Skeletal muscle cell (primary cell): ENCODE results near the gene FAM83G.

Experiments used
- DNase-seq: peaks from one replicate; pipeline ENCODE4 v3.0.0-alpha.2; 2010; ENCODE audit warnings: low read depth
- H3K4me3 ChIP-seq: 2 replicates; pipeline ENCODE4 v1.5.1; 2011; ENCODE audit warnings: low read depth, mild to moderate bottlenecking, control low read depth, low read length, moderate library complexity

Gene FAM83G

GRCh38 chr17:19012171-19013080, 7.9 kb upstream of the FAM83G start:
- no peak for DNase-seq
- H3K4me3 ChIP-seq = no peak overlapping the region

GRCh38 chr17:19011581-19011980, 7.0 kb upstream of the FAM83G start:
- DNase-seq = no peak
- no peak overlapping the region for H3K4me3 ChIP-seq

DNA sequence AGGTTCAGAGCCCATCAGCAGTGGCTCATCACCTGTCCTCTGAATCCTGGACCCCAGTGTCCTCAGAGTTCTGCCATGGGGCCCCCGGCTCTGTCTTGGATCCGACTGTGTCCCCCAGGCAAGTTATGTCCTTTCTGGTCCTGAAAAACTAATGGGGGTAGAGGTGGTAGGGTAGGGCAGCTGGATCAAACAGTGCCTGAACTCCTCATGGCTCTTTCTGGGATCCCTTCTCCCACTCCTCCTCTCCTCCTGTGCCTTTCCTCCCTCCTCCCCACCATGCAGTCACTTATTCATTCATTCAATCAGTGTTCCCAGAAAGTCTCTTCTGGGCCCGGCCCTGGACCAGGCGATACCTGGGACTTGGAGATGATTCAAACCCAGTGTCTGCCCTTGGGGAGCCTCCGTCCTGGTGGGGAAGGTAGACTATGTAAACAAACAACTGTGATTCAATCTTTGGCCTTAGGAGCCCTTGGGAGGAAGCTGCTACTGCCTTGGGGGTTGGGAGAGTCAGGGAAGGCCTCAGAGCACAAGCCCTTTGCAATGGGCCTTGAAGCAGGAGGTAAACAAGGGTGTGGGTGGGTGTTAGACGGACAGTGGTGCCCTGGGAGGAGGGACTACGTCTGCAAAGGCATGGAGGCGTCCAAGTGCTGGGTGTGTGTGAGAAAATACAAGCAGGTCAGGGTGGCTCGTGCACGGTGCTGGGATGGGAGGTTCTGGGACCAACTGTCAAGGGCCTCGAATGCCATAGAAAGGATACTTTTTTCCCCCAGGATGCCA, 6.4 kb upstream of the FAM83G start:
- no peak overlapping the region for H3K4me3 ChIP-seq
- no peak for DNase-seq

- H3K4me3 ChIP-seq = no peak overlapping the region
- no peak for DNase-seq
Observed at GRCh38 chr17:19009970-19010369, 5.4 kb upstream of the FAM83G start.

GRCh38 chr17:19006698-19007097, 2.1 kb upstream of the FAM83G start:
- no peak for DNase-seq

DNA sequence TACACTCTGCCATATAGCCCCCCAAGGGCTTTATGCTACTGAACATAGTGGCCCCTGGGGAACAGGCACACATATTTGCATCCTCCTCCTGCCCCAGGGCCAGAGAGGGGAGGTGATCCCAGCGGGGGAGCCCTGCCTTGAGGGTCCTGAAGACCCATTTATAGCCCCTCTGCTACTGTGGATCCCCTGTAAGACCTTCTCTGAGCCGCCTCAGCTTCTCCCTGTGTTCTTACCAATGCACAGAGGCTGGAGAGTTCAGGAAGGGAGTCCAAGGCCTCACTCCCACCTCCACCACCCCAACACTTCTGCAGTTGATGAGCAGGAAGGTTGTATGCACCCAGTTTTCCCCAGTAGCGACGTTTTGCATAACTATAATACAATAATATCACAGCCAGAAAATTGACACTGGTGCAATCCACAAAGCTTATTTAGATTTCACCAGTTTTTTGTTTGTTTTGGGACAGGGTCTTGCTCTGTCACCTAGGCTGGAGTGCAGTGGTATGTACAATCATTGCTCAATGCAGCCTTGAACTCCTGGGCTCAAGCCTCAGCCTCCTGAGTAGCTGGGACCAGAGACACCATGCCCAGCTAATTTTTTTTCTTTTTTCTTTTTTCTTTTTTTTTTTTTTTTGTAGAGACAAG, 1.3 kb upstream of the FAM83G start:
- H3K4me3 ChIP-seq = no peak overlapping the region
- no peak for DNase-seq

More at GRCh38 chr17:19006698-19007097, 2.1 kb upstream of the FAM83G start:
- H3K4me3 ChIP-seq = no peak overlapping the region

- no peak for DNase-seq
- peak overlapping the region; percentile 60 for H3K4me3 ChIP-seq
Observed at GRCh38 chr17:19005137-19005773, 691 bp upstream of the FAM83G start.

DNA sequence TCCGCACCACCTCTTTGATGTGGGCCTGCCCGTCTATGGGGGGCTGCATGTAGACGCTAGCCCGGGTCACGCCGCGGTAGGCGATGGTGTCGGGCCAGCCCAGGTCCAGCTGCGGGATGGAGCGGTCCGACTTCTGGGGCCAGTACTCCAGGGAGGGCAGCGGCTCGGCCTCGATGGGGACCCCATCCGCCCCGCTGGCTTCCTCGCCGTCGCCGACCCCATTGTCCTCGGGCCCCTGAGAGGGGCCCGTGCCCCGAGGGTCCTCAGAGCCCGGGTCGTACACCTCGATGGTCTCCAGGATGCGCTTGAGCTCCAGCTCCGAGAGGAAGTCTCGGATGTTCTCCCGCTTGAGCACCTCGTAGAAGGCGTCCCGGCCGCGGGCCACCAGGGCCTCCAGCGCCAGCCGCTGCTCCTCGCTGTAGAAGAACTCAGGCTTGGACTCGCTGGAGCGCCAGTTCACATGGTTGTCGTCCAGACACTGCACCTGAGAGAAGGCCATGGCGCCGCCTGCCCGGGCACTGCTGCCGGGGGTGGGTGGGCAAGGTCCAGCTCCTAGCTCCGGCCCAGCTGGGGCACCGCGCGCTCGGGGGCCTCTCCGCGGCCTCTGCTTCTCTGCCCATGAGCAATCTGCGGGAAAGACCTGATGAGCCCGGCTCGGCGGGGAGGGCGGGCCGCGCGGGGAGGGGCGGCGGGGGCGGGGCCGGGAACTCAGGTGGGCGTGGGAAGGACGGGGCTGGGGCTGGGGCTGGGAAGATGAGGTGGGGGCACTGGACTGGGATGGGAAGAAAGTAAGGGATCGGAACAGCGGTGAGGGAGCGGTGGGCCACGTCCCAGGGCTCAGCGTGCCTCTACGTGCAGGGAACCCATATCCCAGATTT, 782 bp downstream of the FAM83G start:
- no peak for DNase-seq
- peak overlapping the region; percentile 60 for H3K4me3 ChIP-seq

DNA sequence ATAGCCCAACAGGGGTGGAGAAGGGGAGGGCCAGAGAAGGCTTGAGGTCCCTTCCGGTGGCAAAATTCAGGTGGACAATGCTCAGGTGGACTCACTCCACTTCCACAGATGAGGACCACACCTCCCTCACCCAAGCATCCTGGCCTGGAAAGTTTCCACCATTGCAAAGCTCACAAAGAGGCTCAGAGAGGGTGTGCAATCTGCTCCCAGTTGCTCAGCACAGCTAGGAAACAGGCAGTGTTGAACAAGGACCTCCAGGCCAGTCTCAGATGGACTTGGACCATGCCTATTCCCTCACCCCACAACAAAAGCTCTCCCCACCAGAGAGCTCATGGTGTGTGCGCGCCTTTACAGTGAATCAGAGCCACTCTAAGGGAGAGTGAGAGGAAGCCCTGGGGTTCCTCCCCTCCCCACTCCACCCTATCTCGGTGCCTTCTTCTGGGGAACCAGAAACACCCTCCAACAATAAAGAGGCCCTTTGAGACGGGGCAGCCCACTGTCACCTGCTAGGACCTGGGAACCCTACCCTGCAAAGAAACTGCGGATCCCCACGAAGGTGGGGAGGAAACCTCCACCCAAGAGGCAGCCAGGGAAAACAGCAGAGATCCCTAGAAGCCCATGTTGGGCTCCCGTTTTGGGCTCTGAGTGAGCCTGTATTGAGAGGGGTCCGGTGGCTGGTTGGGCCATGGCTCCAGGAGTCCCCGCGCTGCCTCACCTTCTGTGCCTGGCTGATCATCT, 1.6 kb downstream of the FAM83G start:
- DNase-seq = no peak

DNA sequence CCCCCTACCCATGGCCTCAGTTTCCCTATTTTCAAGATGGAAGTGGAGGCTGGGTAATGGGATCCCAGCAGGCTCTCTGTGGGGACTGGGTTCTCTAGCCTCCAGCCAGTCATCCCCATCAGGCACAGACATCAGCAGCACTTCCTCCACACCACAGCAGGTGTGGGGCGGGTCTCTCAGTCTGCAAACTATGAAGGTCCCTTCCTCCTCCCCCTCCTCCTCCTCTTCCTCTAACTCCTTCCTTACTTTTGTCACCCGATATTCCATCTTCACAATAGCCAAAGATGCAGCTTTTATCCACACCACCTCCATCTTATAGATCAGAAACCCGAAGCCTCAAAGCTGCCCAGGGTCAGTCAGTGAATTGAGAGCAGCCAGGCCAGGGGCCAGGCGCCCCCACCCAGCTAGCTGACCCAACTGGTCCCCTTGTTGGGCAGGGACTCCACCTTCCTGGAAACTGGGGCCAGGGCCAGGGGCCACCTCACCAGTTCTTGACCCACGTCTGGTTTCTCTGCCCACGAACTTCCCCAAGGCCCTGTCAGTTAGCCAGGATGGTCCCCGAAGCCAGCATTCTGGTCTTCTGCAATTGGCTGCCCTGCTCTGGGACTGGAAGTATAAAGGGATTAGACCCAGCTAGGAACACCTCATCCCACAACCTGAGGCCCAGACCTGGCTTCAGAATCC, 2.5 kb downstream of the FAM83G start:
- H3K4me3 ChIP-seq = peak overlapping the region; percentile 7
- DNase-seq = no peak

More for the DNA sequence above, 1.6 kb downstream of the FAM83G start:
- H3K4me3 ChIP-seq = peak overlapping the region; percentile 60

DNA sequence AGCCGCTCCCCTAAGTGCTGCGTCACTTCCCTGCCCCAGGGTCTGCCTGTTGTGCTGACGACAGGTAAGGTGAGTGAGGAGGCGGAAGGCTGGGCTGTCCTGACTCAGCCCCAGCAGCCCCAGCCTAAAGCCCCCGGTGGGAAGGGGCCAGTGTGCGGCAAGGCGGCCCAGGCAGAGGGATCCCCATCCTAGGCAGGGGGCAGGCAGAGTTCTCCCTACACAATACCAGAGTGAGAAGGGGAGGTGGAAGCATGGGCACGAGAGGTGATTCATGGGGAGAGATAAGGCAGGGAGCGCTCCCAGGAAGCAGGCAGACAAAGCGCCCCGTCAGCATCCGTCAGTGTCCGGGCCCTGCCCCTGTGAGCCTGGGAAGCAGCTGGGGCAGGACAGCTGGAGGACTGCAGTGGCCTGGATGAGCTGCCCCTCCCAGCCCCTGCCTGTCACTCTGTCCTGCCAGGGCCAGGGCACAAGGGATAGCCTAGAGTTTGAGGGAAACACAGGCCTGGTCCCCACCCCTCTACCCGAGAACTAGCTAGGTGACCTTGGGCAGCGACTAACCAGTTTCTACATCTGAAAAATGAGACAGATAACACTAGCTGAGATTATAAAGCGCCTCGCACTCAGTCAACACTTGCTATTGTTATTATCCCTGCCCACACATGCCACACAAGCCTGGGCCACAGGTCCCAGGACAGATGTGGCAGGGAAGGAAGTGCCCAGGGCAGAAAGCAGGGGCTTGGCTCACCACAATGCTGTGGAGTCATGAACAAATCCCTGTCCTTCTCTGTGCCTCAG, 3.8 kb downstream of the FAM83G start:
- no peak overlapping the region for H3K4me3 ChIP-seq
- no peak for DNase-seq

- DNase-seq = no peak
- H3K4me3 ChIP-seq = no peak overlapping the region
Observed at GRCh38 chr17:18999911-19000310, 4.7 kb downstream of the FAM83G start.

DNA sequence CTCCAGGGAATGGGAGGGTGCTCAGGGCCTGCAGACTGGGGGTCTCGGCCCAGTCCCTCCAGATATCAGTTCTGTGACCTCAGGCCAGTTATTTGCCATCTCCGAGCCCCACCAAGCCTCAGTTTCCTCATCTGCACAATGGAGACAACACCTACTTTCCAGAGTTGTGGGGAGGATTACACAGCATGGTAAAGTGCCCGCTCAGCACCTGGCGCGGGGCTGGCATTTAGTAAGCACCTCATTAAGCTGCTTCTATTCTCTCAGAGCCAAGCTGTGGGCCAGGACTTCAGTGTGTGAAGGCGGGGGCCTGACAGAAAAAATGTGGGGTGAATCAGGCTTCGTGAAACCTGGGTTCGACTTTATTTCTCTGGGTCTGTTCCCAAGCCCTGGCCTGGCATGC, 5.2 kb downstream of the FAM83G start:
- no peak for DNase-seq

DNA sequence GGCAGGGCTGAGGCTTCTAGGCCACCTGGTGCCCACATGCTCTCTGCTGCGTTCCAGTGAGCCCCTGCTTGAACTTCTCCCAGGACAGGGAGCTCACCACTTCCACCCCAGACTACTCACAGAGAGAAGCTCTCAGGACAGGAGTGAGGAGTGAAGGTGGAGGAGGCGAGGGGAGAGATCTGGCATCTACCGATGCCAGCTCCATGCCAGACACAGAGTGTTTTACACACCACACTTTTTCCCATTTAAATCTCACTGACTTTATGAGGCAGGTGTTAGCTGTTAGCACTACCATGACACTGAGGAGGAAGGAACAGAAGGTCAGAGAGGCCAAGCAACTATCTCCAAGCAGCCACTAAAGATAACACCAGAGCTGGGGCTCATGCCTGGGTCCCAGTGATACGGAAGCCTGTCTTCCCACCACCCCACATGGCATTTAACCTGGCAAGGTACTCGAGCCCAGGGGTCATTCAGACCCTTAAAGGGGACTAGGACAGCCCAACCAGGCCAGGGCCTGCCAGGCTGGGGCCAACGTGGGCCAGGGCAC, 6.8 kb downstream of the FAM83G start:
- DNase-seq = no peak
- no peak overlapping the region for H3K4me3 ChIP-seq

More for the DNA sequence above, 5.2 kb downstream of the FAM83G start:
- no peak overlapping the region for H3K4me3 ChIP-seq

DNA sequence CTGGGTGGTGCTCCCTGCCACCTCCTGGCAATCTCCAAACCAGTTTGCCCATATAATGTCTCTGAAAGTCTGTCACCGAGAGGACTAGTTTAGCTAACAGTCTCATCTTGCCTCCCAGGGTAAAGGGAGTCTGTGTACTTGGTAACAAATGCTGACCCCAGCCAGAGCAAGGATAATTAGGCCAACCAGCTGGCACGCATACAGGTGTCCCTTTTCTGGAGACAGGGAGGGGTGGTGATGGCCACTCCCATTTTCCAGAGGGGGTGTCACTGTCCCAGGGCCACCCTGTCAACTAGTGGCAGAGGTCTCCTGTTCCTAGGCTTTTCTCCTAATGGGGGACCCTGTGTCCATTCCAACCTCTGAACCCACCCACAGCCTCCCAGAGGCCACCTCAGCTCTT, 8.1 kb downstream of the FAM83G start:
- H3K4me3 ChIP-seq = no peak overlapping the region
- DNase-seq = no peak

- H3K4me3 ChIP-seq = no peak overlapping the region
- no peak for DNase-seq
Observed at GRCh38 chr17:18995220-18995619, 9.3 kb downstream of the FAM83G start.
